NT2/D1 (cell line): Measurements from ENCODE around the gene DOK6.

ENCODE experiments used
- DNase-seq: peaks from one replicate; pipeline ENCODE4 v3.0.0-alpha.2; 2011; ENCODE audit warnings: low read depth, low spot score
- H3K27me3 ChIP-seq: 2 replicates; pipeline ENCODE4 v1.6.0; 2011; ENCODE audit warnings: mild to moderate bottlenecking; ENCODE audit not compliant: insufficient read length, insufficient read depth
- H3K36me3 ChIP-seq: 2 replicates; pipeline ENCODE4 v1.6.1; 2011; ENCODE audit warnings: mild to moderate bottlenecking, low read length, mixed read lengths; ENCODE audit not compliant: insufficient read depth, insufficient read length
- H3K4me1 ChIP-seq: 2 replicates; pipeline ENCODE4 v1.5.1; 2011; ENCODE audit not compliant: insufficient read depth, insufficient read length
- H3K4me3 ChIP-seq: 2 replicates; pipeline ENCODE4 v1.5.1; 2011; ENCODE audit warnings: low read depth; ENCODE audit not compliant: insufficient read length
- H3K9ac ChIP-seq: 2 replicates; pipeline ENCODE4 v1.6.0; 2011; ENCODE audit warnings: low read depth; ENCODE audit not compliant: insufficient read length
- H3K9me3 ChIP-seq: 2 replicates; pipeline ENCODE4 v1.5.1; 2011; ENCODE audit warnings: mild to moderate bottlenecking, low read length; ENCODE audit not compliant: insufficient read depth
- SUZ12 ChIP-seq: IDR thresholded peaks from 2 replicates; pipeline ENCODE4 v1.6.1; 2011; ENCODE audit not compliant: insufficient read length, insufficient read depth; ENCODE audit errors: extremely low read depth
- YY1 ChIP-seq: IDR thresholded peaks from 2 replicates; pipeline ENCODE4 v1.6.1; 2011; ENCODE audit not compliant: insufficient read length, insufficient read depth
- ZNF274 ChIP-seq: IDR thresholded peaks from 2 replicates; pipeline ENCODE4 v1.6.1; 2011; ENCODE audit warnings: mild to moderate bottlenecking, low read depth, low read length

The DOK6 gene

DNA sequence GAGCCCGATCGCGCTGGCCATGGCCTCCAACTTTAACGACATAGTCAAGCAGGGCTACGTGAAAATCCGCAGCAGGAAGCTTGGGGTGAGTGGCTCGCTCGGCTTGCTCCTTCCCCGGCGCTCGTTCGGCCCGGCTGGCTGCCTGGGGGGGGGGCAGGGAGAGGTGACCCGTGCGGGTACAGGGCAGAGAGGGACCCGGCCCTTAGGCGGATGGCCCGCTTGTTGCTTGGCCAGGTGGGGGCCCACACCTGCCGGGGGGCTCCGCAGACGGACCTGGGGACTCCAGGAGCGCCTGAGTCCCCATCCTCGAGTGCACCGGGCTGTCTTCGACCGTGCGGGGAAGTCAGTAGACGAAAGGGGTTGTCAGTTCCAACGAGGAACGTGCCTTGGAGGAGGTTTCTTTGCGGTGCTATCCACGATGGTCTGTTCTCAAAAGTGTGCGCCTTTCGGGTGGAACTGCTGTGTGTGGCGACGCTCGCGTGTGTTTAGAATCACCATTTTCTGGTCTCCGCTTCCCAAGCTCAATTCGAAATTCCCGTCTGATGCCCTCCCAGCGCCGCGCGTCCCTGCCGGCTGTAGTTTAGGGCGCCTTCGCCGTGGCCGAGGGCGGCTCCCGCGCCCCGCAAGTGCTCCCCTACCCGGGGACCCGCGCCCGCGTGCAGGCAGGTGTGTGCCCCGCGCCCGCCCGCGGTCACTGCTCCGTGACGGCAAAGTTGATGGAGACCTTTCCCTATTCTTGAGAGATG, 711 bp downstream of the DOK6 start:
- TF ChIP-seq YY1 = no peak
- no peak for TF ChIP-seq SUZ12
- TF ChIP-seq ZNF274 = no peak
- no peak for DNase-seq
- H3K27me3 ChIP-seq = peaks cover 24% of the 10 kb centered on the region

DNA sequence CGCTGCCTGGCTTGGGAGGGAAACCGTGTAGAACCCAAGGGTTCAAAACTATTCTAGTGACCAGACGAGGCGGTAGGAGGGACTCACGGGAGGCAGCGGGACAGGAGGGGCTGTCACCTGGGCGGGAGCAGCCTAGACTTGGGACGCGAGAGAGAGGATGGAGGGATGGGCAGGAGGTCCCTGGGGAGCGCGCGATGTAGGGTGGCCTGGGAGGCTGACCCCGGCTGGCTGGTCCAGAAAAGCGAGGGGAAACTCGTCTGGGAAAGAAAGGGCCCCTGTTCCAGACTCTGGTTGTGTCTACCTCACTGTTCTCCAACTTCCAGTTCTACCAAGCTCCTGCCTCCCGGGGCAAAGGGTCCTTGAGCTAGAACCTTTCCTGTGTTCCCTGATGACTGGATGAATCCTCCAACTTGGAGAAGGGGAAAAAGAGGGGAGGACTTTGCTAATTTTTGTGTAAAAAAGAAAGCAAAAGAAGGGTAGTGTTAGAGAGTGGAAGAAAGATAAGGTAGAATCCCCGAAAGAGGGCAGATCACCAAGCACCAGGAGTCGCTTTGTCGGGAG, 1.4 kb downstream of the DOK6 start:
- Histone ChIP-seq H3K9ac (no peak overlapping the region), H3K9me3 (no peaks in the 10 kb centered on the region), H3K27me3 (peaks cover 24% of the 10 kb centered on the region), H3K36me3 (no peaks in the 10 kb centered on the region), H3K4me3 (peak overlapping the region; percentile 68), H3K4me1 (no peaks in the 10 kb centered on the region)
- DNase-seq = no peak
- TF ChIP-seq SUZ12 (no peak), YY1 (no peak), ZNF274 (no peak)

More for the DNA sequence above, 711 bp downstream of the DOK6 start:
- Histone ChIP-seq H3K9me3 (no peaks in the 10 kb centered on the region), H3K4me1 (no peaks in the 10 kb centered on the region), H3K36me3 (no peaks in the 10 kb centered on the region), H3K9ac (peak overlapping the region; percentile 82), H3K4me3 (peak overlapping the region; percentile 68)

DNA sequence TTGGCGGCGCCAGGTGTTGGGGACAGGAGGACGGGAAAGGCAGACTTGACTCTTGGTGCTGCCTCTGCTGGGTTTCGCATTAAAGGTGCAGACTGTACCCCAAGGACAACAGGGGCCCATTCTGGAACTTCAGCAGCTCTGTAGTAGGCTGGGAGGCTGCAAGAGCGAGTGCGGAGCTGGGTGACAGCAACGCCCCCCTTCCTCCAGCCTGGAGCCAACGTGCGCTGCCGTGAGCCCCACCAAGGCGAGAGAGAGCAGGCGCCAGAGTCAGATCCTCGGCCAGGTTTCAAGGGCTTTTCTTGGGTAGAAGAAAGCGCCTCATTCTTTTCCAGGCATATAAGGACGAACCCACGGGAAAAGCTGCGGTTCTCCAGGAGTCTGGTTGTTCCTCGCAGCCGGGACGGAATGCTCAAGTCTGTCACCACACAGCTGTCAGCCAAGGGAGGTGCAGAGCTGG, 1.9 kb downstream of the DOK6 start:
- TF ChIP-seq ZNF274 = no peak
- no peak for TF ChIP-seq YY1
- TF ChIP-seq SUZ12 = no peak
- Histone ChIP-seq H3K27me3 (peaks cover 24% of the 10 kb centered on the region), H3K4me1 (no peaks in the 10 kb centered on the region), H3K4me3 (peak overlapping the region; percentile 68), H3K36me3 (no peaks in the 10 kb centered on the region), H3K9me3 (no peaks in the 10 kb centered on the region), H3K9ac (no peak overlapping the region)
- DNase-seq = no peak

DNA sequence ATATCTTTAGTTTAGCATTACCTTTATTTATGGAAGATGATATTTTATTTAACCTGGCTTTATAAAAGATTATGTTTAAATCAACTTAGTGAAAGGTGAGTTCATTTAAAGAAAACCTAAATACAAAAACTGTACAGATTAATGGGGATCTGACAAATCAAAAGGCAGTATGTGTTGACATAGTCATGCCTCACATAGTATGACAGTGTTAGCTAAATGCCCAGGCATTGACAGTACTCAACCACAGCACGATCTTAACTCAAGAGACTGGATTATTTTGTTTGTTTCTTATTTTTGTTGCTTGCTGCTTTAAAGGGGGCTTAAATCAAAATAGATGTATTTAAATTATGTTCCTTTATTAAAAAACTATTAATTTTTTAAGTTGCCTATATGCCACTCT, 7.8 kb downstream of the DOK6 start:
- no peaks in the 10 kb centered on the region for H3K27me3 ChIP-seq
- DNase-seq = no peak
- no peaks in the 10 kb centered on the region for H3K9me3 ChIP-seq
- H3K36me3 ChIP-seq = no peaks in the 10 kb centered on the region
- TF ChIP-seq SUZ12 = no peak
- no peak for TF ChIP-seq YY1
- no peak for TF ChIP-seq ZNF274
- H3K9ac ChIP-seq = no peak overlapping the region
- H3K4me1 ChIP-seq = no peaks in the 10 kb centered on the region
- H3K4me3 ChIP-seq = no peak overlapping the region

DNA sequence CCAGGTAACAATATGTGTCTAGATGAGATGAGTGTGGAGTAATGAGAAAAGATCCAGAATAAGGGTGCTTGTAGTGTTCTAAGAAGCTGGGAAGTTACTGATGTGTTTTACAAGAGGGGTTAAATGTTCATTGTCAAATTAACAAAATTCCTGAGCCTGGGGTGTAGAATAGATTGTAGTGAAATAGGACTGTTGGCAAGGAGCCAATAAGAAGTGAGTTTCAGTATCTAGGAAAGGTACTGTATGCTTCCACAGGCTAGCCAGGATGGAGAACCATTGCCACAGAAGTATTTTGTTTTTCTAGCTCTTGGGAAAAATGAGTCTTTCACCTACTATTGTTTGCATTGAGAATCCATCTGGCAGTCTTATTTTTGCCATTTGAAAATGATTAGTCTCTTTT, 10.5 kb downstream of the DOK6 start:
- H3K9ac ChIP-seq = no peak overlapping the region
- no peaks in the 10 kb centered on the region for H3K9me3 ChIP-seq
- H3K36me3 ChIP-seq = no peaks in the 10 kb centered on the region
- H3K4me3 ChIP-seq = no peak overlapping the region
- DNase-seq = no peak
- no peaks in the 10 kb centered on the region for H3K27me3 ChIP-seq
- H3K4me1 ChIP-seq = no peaks in the 10 kb centered on the region
- TF ChIP-seq SUZ12 = no peak

DNA sequence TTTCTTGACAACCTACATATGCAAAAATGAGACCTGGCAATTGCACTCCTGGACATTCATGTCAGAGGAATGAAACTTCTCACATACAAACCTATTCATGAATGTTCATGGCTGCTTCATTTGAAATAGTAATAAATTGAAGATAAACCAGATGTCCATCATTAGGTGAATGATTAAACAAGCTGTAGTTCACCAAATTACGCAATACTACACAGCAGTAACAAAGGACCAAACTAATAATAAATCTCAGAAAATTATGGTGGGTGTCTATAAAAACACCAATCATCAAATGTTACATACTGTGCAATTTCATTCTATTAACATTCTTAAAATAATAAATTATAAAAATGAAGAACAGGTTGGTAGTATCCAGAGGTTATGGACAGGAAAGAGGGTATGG, 13.5 kb downstream of the DOK6 start:
- no peaks in the 10 kb centered on the region for H3K36me3 ChIP-seq
- DNase-seq = no peak
- no peaks in the 10 kb centered on the region for H3K4me1 ChIP-seq
- no peak overlapping the region for H3K9ac ChIP-seq
- H3K27me3 ChIP-seq = no peaks in the 10 kb centered on the region
- no peak overlapping the region for H3K4me3 ChIP-seq
- TF ChIP-seq SUZ12 (no peak), YY1 (no peak), ZNF274 (no peak)
- no peaks in the 10 kb centered on the region for H3K9me3 ChIP-seq

DNA sequence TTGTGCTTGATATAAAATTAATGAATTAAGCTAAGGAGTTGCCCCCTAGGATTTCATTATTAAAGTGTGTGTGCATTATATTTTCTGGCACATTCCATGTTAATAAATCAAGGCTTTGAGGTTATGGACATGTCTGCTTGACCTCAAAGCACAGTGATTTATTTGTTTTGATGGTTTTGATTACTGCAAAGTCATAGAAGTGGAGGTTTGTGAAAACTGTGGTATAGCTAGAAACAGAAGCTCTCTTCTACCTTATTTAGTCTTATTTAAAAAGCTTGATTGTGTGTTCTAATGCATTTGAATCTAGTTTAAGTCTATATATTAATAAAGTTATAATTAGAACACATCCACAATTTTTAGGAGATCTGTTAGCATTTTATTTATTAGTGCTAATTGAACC, 32.2 kb downstream of the DOK6 start:
- Histone ChIP-seq H3K9me3 (no peaks in the 10 kb centered on the region), H3K27me3 (no peaks in the 10 kb centered on the region), H3K4me3 (no peak overlapping the region), H3K36me3 (no peaks in the 10 kb centered on the region), H3K4me1 (no peaks in the 10 kb centered on the region), H3K9ac (no peak overlapping the region)
- DNase-seq = no peak
- TF ChIP-seq YY1 = no peak
- TF ChIP-seq SUZ12 = no peak
- TF ChIP-seq ZNF274 = no peak
